Tibial artery (tissue), 4 donors: Measurements from ENCODE around the gene LCN2.

ENCODE experiments used
- DNase-seq, 2 donors: peaks; one replicate each; pipeline ENCODE4 v3.0.0-alpha.2; 2019
- H3K27ac ChIP-seq, 2 donors: fragments of 200-600 bp; sonication (generic) in 1 of 2; 1 replicate in 1 of 2; 2 replicates in 1 of 2; pipeline ENCODE4 v1.5.1; 2018 to 2019; ENCODE audit warnings: mild to moderate bottlenecking in 1 of 2
- H3K27me3 ChIP-seq, 2 donors: fragments of 200-600 bp; sonication (generic) in 1 of 2; one replicate each; pipeline versions ENCODE4 v1.5.1 to v1.6.0; 2016 to 2019
- H3K36me3 ChIP-seq, 3 donors: fragments of 200-600 bp; sonication (generic) in 2 of 3; one replicate each; pipeline ENCODE4 v1.5.1; 2016 to 2019; ENCODE audit warnings: mild to moderate bottlenecking in 2 of 3
- H3K4me1 ChIP-seq, 4 donors: fragments of 200-600 bp; sonication (generic) in 2 of 4; 1 replicate in 3 of 4; 2 replicates in 1 of 4; pipeline ENCODE4 v1.5.1; 2016 to 2019
- H3K4me3 ChIP-seq, 2 donors: fragments of 200-600 bp; sonication (generic) in 1 of 2; 1 replicate in 1 of 2; 2 replicates in 1 of 2; pipeline ENCODE4 v1.5.1; 2018 to 2019; ENCODE audit warnings: mild to moderate bottlenecking in 2 of 2
- H3K9me3 ChIP-seq, 3 donors: fragments of 200-600 bp; sonication (generic) in 1 of 3; one replicate each; pipeline ENCODE4 v1.5.1; 2016 to 2019
- intact Hi-C: fragments of 100-400 bp; cut with DNase I; formaldehyde crosslinking; loops from one replicate; pipeline ENCODE4 v1.15.0; 2023; ENCODE audit warnings: low total_unique reads
- TF ChIP-seq, protein P1 (sequence below), 2 experiments: fragments of 200-600 bp in 1 of 2; fragments of 450-650 bp in 1 of 2; IDR thresholded peaks; one replicate each; pipeline ENCODE4 v1.5.1; 2017 to 2019; ENCODE audit warnings: antibody characterized with exemption in 2 of 2, mild to moderate bottlenecking in 1 of 2, moderate library complexity in 1 of 2

LCN2 gene

DNA sequence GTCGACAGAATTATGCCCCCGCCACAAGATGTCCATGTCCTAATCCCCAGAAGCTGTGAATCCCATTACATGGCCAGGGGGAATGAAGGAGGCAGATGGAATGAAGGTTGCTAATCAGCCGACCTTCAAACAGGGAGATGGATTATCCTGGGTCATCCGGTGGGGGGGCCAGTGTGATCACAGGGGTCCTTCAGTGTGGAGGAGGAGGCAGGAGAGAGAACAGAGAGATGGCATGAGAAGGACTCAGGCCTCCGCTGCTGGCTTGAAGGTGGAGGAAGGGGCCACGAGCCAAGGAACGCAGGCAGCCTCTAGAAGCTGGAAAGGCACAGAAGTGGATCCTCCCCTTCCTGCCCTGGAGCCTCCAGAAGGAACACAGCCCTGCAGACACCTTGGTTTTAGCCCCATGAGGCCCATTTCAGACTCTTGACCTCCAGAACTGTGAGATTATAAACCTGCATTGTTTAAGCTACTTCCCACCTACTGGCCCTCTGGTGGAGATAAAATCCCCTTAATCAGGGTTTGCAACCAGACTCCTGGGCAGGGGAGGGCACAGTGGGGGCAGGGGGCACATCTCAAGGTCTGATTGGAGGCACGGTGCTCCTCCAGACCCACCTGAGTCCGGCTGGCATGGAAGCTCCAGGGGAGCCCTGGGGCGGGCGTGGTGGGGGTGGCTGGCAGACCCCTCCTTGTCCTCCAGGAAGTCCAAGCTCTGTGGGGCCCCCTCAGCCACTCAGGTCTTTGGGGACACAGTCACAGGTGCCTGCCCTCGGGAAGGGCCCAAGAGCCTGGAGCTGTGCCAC is 35.5 kb upstream of the LCN2 start:
- TF ChIP-seq, protein P1, sequence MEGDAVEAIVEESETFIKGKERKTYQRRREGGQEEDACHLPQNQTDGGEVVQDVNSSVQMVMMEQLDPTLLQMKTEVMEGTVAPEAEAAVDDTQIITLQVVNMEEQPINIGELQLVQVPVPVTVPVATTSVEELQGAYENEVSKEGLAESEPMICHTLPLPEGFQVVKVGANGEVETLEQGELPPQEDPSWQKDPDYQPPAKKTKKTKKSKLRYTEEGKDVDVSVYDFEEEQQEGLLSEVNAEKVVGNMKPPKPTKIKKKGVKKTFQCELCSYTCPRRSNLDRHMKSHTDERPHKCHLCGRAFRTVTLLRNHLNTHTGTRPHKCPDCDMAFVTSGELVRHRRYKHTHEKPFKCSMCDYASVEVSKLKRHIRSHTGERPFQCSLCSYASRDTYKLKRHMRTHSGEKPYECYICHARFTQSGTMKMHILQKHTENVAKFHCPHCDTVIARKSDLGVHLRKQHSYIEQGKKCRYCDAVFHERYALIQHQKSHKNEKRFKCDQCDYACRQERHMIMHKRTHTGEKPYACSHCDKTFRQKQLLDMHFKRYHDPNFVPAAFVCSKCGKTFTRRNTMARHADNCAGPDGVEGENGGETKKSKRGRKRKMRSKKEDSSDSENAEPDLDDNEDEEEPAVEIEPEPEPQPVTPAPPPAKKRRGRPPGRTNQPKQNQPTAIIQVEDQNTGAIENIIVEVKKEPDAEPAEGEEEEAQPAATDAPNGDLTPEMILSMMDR (IDR thresholded peaks at IDR 0.05) = no peak
- DNase-seq = peak in 1 of 2 donors; percentile 53
- no peaks in the 10 kb centered on the region for H3K9me3 ChIP-seq
- H3K36me3 ChIP-seq = peaks cover 0 to 36% (median 20%) of the 10 kb centered on the region in 3 donors
- peaks cover 0 to 8% (median 4%) of the 10 kb centered on the region in 4 donors for H3K4me1 ChIP-seq
- H3K27ac ChIP-seq = no peak overlapping the region
- no peaks in the 10 kb centered on the region for H3K27me3 ChIP-seq
- no peak overlapping the region for H3K4me3 ChIP-seq
- intact Hi-C loops = no loop called here

DNA sequence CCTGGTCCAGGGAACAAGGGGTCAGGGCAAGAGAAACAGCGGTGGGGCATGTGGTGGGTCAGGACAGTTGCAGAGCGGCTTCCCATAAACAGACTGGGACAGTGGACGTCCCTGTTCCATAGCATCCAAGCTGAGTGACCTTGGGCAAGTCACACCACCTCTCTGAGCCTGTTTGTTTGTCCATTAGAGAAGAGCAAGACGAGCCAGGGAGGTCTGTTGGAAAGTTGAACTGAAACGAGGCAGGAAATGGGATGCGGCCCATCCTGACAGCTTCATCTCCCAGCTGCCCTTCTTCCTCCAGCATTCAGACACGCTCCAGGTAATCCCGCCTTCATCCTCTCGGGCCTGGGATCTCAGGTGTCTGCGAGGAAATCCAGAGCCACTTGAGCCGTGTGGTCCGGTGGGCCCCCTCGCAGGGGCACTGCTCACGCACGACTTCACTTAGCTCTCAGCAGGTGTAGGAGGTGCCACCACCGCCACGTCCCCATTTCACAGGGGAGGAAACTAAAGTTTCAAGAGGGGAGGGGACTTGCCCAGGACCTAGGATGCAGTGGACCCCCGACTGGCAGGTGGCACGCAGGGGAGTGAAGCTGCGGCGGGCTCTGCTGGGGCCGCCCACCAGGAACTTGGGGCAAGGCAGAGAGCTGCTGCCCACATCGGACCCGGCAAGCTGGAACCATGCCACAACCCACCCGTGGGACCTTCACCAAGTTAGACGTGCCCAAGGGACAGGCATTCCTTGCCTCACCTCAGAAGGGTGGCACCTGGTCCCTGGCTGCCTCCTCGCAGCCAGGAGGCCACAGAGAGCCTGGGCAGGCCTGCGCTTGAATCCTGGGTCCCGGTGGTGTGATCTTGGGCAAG is 34.7 kb upstream of the LCN2 start:
- peak in 1 of 2 donors; percentile 56 for DNase-seq
- TF ChIP-seq, protein P1 (IDR thresholded peaks at IDR 0.05) = no peak
- H3K9me3 ChIP-seq = no peaks in the 10 kb centered on the region
- peaks cover 0 to 8% (median 4%) of the 10 kb centered on the region in 4 donors for H3K4me1 ChIP-seq
- no peak overlapping the region for H3K27ac ChIP-seq
- no peaks in the 10 kb centered on the region for H3K27me3 ChIP-seq
- H3K4me3 ChIP-seq = no peak overlapping the region
- H3K36me3 ChIP-seq = peaks cover 0 to 28% (median 12%) of the 10 kb centered on the region in 3 donors
- intact Hi-C loops = loop anchor here (5.0 kb wide), 1 partner anchor 172 kb away; no protein-coding TSS in a partner anchor

DNA sequence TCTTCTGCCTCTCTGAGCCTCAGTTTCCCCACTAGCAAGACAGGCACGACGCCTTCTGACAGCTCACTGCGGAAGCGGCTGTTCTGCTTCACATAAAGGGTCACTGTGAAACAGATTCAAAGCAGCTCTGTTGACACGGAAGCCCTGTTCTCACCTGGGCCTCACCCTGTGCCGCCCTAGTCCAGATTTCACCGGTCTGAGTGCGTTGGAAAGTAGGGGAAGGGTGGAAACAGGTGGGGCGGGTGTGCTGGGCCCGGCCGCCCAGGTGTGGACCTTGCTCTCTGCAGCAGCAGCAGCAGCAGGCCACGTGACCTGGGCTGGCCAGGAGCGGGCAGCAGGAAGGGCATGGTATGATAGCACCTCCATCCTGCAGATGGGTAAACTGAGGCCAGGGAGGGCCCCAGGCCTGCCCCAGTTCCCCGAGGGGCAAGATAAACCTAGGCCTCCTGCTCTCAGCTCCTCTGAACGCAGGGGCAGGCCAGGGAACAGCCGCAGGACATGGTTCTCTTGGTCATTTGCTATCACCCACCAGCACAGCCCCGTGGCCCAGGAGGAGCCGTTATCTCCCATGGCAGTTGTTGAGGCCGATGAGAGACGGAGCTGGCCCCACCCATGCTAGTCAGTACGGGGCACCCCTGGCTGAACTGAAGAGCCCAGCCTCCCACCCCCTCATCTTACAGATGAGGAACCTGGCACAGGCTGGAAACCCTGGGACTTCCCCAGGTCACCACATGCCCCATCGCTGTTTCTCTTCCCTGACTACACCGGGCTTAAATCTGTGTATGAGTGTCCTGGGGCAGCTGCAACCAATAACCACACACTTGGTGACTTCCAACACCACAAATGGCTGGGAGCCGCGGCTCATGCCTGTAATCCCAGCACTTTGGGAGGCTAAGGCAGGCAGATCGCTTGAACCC is 33.8 kb upstream of the LCN2 start:
- intact Hi-C loops = loop anchor here (5.0 kb wide), 1 partner anchor 173 kb away; no protein-coding TSS in a partner anchor

DNA sequence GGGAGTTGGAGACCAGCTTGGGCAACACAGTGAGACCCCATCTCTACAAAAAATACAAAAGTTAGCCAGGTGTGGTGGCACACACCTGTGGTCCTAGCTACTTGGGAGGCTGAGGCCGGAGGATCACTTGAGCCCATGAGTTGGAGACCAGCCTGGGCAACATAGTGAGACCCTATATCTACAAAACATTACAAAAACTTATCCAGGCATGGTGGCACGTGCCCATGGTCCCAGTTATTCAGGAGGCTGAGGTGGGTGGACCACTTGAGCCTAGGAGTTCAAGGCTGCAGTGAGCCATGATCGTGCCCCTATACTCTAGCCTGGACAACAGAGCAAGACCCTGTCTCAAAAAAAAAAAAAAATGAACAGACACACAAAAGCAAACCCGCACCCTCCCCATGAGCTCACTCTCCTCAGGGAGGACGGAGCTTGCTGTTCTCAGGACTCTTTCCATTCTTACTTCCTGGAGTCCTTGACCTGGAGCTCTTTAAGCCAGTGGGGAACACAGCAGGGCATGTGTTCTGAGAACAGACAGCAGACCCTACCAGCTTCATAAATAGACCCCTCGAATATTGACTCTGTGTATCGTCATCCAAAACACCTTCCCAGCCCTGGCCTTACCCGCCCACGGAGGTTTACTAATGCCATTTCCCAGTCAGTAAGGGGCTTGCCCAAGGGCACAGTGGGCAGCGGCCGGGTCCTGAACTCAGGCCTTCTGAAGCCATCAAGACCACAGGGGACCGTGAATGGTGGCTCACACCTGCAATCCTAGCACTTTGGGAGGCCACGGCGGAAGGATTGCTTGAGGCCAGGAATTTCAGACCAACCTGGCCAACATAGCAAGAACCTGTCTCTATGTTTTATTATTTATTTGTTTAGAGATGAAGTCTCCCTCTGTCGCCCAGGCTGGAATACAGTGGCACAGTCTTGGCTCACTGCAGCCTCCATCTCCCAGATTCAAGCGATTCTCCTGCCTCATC is 32.9 kb upstream of the LCN2 start:
- TF ChIP-seq, protein P1 (IDR thresholded peaks at IDR 0.05) = no peak
- no peaks in the 10 kb centered on the region for H3K9me3 ChIP-seq
- intact Hi-C loops = loop anchor here (5.0 kb wide), 1 partner anchor 174 kb away; no protein-coding TSS in a partner anchor
- DNase-seq = peak in 1 of 2 donors; percentile 62
- no peaks in the 10 kb centered on the region for H3K27me3 ChIP-seq
- peaks cover 0 to 8% (median 4%) of the 10 kb centered on the region in 4 donors for H3K4me1 ChIP-seq
- no peak overlapping the region for H3K4me3 ChIP-seq
- peaks cover 0 to 38% (median 23%) of the 10 kb centered on the region in 3 donors for H3K36me3 ChIP-seq
- no peak overlapping the region for H3K27ac ChIP-seq

More for the DNA sequence above, 33.8 kb upstream of the LCN2 start:
- Histone ChIP-seq H3K9me3 (no peaks in the 10 kb centered on the region), H3K36me3 (peaks cover 0 to 29% (median 15%) of the 10 kb centered on the region in 3 donors), H3K27me3 (no peaks in the 10 kb centered on the region), H3K27ac (no peak overlapping the region), H3K4me3 (no peak overlapping the region), H3K4me1 (peaks cover 0 to 8% (median 4%) of the 10 kb centered on the region in 4 donors)
- peak in 1 of 2 donors; percentile 61 for DNase-seq
- TF ChIP-seq, protein P1 (IDR thresholded peaks at IDR 0.05) = no peak
